HG02623 (cell line): ENCODE results near the gene HERPUD1.
"Not testable (repeated sequence)": the region's sequence is repeated elsewhere in the genome, so short reads cannot be mapped to it uniquely, and the experiment has no call there.

ENCODE experiments used
- ATAC-seq: cut with Tn5 transposase; IDR thresholded peaks from one replicate; pipeline ENCODE4 v1.9.1; 2021; ENCODE audit warnings: moderate library complexity; ENCODE audit not compliant: unreplicated experiment

The HERPUD1 gene

DNA sequence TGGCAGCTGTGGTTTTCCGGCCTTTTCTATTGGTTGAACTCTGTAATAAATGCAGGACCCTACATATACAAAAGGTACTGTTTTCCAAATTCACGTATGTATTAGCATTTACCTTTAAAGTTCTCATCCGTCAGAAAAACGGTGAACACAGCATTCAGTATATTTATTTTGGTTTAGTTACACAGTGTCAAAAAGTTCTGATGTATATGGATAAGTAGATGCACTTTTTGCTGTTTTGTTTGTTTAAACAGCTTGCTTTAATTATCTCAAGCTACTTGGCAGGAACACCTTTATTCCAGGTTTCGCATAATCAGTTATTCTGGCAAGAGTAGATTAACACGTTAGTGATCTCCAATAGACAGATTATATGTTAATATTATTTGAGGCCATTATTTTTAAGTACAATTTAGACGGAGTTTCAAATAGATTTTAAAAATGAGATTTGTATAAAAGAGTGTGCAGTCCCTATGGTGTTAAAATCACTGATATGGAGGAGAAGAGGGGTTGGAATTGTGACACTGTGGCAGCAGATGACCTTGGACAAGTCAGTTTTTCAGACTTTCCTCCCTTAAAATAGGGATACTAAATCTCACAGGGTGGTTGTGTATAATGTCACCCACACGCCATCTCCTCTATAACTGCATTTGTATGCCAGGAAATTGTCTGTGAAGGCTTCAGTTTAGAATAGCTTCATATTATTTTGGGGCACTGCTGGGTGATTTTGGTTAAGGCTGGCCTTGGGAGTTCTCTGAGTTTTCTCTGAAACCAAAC, 2.1 kb downstream of the HERPUD1 start:
- ATAC-seq = no peak

DNA sequence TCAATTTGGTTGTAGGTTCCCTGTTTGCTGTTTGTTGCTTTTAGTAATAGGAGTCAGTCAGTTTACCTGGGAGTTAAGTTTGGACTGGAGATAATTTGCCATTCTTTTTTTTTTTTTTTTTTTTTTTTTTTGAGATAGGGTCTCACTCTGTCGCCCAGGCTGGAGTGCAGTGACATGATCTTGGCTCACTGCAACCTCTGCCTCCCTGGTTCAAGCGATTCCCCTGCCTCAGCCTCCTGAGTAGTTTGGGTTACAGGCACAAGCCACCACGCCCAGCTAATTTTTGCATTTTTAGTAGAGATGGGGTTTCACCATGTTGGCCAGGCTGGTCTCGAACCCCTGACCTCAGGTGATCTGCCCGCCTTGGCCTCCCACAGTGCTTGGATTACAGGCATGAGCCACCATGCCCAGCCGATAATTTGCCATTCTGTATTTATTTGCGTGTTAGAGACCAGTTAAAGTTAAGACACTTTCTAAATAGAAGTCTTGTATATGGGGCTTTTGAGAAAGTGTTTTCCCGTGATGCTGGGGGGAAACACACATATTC, 2.7 kb downstream of the HERPUD1 start:
- not testable (repeated sequence) for ATAC-seq

DNA sequence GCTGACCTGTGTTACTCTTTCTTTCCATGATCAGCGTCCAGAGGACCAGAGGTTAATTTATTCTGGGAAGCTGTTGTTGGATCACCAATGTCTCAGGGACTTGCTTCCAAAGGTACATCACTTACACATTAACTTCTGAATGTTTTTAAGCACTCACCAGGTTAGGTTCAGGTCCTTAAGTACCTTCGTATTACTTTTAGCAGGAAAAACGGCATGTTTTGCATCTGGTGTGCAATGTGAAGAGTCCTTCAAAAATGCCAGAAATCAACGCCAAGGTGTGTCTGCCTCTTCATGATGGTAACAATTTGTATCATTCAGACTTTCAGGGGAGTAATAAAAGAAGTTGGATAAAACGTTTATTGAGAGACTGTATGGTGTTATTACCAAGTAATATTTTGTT, 3.3 kb downstream of the HERPUD1 start:
- ATAC-seq = no peak

DNA sequence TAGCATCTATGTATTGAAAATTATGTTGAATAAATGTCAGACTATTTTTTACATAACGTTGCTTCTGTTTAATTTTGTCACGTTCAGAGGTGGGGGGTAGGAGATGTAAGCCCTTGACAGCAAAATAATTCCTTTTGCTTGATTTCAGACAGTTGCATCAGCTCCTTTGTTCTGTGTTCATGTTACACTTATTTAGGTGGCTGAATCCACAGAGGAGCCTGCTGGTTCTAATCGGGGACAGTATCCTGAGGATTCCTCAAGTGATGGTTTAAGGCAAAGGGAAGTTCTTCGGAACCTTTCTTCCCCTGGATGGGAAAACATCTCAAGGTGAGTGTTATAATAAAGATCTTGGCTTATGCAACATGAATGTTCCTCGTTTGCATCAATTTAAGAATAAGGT, 4.5 kb downstream of the HERPUD1 start:
- no peak for ATAC-seq

DNA sequence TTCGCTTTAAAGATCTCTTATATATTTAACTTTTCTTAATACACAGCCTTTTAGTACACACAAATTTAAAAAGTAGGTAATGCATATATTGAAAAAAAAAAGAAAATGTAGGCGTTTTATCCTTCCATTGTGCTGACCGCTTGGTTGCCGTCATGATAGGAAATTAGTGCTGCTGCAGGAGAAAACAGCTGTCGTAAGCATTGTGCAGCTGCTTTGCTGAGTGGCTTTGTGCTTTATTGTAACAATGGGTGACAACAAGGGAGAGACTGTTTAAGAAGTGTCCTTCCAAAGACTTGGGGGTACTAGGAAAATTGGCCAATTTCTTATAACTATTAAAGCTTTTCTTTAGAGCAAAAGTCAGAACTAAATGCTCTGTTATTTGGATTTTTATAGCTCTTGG, 5.0 kb downstream of the HERPUD1 start:
- ATAC-seq = no peak

DNA sequence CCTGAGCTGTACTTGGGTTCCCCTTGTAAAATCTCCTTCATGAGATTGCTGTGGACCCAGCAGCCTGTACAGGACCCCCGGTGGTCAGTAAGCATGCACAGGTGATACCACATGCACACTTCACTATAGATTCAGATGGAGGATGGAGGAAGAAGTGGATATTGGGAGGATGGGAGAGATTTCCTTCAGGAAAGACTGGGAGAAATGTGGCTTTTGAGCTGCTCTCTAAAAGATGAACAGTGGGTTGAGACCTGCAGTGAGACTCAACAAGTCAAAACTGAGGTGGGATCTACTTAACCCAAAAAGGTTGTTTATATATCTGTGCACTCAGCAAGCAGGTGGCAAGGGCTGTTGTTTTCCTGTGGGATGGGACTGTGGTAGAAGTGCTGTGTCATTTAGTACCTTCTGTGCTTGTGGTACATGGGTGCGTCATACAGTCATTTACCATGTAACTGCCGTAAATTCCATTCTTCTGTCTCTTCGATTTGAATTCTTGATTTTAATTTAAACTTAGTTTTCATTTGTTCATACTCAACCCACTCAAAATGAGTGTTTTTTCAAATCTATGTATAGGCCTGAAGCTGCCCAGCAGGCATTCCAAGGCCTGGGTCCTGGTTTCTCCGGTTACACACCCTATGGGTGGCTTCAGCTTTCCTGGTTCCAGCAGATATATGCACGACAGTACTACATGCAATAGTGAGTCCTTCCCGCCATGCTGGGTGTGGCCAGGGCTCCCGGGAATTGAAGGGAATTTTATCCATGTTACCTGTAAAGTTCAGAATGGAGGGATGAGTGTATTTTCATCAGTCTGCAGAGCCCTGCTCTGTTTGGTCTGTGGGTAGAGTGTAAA, 6.9 kb downstream of the HERPUD1 start:
- no peak for ATAC-seq

DNA sequence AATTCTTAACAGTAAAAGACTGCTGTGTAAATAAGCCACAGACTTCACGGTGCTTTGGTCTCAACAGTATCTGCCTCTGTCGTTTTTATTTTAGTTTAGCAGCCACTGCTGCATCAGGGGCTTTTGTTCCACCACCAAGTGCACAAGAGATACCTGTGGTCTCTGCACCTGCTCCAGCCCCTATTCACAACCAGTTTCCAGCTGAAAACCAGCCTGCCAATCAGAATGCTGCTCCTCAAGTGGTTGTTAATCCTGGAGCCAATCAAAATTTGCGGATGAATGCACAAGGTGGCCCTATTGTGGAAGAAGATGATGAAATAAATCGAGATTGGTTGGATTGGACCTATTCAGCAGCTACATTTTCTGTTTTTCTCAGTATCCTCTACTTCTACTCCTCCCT, 7.9 kb downstream of the HERPUD1 start:
- ATAC-seq = no peak

DNA sequence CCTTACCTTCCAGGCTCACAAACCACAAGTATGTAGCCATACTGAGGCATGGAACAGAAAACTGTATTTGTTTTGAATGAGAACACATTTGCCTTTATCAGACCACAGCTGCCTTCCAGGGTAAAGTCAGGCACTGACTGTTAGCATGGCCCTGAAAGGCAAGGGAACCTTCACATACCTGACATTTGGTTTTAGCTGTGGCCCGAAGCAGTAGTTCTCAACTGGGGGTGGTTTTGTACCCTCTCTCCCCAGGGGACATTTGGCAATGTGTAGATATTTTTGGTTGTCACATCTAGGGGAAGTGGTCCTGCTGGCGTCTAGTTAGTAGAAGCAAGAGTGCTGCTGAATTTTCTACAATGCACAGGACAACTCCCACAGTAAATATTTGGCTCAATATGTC, 9.2 kb downstream of the HERPUD1 start:
- no peak for ATAC-seq

DNA sequence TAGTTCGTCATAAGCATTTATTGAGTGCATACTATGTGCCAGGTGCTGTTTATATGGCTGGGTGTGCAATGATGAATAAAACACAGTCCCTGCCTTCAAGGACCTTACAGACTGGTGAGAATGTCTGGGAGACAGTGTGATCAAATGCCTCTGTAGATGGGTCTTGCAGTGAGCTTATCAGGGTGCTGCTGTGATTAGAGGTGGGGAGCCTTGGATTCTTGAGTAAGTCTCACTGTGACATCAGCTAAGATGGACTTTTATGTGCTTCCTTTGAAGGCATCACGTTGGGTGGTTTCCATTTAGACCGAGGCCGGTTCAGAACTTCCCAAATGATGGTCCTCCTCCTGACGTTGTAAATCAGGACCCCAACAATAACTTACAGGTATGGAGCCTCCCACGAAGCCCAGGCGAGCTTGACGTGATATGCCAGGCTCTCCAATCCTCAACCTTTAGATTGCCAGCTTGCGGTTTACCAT, 10.0 kb downstream of the HERPUD1 start:
- no peak for ATAC-seq

DNA sequence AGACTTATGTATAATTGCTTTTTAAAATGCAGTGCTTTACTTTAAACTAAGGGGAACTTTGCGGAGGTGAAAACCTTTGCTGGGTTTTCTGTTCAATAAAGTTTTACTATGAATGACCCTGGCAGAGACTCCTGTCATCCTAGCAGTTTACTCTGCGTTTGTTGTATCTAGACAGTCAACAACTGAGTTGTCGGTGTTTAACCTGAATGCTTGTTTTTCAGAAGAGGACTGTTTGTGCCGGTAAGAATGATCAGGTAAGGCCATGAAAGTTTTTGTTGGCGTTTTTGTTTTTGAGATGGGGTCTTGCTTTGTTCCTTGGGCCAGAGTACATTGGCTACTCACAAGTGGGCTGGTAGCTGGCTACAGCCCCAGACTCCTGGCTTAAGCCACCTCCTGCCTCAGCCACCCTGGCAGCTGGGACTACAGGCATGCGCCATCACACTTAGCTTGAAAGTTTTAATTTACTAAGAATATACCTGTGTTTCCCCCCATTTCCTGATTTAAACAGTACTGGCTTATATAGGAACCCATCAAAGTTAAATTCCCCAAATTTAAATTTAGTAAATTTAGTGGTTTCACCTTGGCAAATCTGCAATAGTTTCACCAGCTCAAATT, 11.9 kb downstream of the HERPUD1 start:
- no peak for ATAC-seq

DNA sequence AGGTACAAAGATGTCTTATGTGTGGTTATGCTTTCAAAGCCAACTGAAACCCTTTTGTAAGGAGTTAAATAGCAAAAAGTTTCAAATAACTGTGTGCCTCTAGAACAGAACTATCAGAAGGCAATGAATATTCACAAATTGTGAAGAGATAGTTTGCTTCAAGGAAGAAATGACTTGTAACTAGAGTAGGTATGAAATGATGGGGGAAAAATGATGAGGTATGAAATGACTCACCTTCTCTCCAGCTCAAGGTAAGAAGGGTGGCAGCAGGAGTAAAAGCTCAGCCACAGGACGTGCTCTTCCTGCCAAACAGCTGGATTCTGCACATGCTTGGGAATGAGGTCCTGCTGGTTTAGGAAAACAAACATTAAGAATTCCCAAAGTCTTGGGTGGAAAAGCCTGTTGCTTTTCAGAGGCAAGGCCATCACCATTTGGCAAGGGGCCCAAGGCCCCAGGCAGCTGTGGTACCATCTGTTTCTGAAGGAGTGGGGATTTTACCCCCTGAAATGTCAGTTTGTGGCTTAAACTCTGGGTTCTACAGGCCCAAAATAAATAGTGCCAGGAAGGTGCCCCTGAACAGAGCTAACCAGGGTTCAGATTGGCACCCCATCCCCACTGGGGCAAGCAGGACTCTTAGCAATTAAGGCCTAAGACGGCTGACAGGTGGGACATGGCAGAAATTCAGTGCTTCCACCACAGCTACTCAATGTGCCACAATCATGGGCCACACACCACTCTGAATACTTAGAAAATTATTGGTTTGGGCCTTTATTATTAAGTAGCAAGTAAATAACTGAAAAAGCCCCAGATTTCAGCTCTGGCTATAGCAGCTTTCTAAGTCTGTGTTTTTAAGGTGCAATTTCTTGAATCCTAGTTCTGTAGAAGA, 13.3 kb downstream of the HERPUD1 start:
- ATAC-seq = no peak

DNA sequence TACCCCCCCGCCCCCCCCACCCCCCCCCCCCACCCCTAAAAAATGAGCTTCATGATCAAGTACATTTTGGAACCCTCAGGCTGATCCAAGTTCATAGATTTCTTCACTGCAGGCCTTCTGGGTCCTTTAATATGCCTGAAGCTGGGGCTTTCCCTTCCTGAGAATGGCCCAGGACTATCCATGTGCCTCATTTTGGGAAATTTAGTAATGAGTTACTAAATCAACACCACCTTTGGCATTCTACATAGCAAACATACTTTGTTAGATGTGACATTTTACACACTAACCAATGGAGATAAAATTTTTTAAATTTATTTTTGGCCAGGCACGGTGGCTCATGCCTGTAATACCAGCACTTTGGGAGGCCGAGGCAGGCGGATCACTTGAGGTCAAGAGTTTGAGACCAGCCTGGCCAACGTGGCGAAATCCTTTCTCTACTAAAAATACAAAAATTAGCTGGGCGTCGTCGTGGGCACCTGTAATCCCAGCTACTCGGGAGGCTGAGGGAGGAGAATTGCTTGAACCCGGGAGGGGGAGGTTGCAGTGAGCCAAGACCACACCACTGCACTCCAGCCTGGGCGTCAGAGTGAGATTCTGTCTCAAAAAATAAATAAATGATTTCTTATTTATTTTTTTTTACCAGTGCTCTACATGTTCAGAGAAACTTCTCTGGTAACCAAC, 14.0 kb downstream of the HERPUD1 start:
- ATAC-seq = no peak

DNA sequence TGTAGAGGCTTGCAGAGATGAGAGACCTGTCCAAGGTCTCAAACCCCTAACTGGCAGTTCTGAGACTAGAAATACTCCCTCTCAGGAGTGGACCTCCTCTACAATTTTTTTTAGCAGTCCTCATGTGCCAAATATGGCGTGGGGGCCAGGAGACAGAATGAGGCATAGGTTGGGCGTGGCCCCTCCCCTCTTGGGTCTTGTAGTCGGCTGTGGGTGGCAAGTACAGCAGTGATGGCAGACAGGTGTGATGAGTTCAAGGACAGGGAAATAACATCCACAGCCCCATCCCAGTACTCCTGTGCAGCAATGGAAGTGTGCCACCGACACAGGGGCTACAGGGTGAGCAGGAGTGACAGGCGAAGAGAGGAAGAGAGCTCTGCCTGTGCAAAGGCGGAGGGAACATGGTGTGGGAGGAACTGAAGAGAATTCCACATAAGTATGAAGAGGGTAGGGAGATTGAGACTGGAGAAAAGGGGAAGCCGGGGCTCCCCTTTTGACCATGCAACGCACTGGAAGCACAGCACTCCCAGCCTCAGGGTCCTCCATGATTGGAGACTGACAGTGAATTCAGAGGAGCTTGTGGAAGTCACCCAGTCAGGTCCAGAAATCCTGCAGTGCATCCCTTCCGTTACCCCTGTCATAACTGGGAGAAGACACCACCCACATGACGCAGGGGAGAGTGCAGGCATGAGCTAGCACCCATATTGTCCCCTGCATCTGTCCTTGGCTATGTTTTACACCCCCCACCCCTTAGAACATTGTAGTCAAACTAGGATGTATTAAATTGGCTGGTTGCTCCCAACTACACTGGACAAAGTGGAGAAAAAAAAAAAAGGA, 15.0 kb downstream of the HERPUD1 start:
- no peak for ATAC-seq

DNA sequence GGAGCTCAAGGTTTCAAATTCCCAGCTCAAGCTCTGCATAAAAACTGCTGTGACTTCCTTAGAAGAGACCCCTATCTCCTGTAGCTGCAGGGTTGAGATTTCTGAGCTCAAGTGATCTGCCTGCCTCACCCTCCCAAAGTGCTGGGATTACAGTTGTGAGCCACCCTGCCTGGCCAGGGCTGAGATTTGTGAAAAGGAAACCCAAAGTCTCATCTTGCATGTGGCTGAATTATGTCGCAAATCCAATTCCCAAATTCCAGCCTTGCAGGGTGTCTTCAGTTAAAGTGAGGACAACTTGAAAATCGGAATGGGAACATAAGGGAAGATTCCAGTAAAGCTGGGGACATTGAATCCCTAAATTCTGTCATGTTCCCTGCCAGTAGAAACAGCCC, 15.7 kb downstream of the HERPUD1 start:
- ATAC-seq = no peak

DNA sequence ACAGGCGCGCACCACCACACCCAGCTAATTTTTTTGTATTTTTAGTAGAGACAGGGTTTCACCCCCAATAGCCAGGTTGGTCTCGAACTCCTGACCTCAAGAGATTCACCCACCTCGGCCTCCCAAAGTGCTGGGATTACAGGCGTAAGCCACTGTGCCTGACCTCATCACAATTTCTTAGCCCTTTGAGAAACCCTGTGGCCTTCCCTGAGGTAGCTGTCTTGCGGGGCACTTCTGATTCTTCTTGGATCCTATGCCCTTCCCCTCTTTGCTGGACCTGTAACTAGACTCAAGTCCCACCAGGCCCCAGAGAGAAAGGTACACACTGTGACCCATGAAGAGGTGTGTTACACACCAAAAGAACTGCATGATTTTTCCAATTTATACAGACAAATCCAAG, 16.3 kb downstream of the HERPUD1 start:
- no peak for ATAC-seq

DNA sequence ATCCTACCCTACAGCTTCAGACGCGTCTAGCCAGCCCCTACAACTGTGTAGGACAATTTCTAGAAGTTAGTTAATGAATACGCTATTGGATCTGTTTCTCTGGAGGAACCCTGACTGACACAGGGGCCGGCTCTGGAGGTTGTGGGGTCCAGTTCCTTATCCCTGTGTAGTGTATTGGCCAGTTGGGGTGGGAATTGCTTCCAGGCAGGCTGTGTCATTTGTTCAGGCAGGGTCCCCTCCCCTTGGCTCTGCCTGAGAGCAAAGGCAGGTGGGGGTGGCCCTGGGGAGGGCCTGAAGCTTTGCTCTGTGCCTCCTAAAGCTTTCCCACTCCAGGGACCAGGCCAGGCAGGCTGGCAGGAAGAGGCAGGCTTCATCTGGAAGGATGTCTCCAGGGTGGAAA, 18.1 kb downstream of the HERPUD1 start:
- no peak for ATAC-seq

DNA sequence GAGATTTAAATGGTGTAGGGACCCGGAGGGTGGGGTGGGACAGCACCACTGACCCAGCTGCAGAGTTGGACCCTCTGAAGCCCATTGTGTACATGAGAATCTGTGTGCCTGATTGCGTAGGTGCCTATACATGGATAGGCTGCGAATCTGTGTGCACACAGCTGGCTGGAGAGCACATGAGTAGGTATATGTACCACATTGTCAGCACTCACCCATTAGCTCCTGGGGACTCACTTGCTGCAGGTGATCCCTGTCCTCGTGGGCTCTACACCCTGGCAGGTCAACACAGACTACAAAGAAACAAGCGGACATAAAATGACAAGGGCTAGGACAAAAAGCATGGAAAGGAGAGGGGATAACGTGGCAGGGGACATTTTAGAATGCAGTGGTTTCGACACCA, 18.5 kb downstream of the HERPUD1 start:
- ATAC-seq = no peak

DNA sequence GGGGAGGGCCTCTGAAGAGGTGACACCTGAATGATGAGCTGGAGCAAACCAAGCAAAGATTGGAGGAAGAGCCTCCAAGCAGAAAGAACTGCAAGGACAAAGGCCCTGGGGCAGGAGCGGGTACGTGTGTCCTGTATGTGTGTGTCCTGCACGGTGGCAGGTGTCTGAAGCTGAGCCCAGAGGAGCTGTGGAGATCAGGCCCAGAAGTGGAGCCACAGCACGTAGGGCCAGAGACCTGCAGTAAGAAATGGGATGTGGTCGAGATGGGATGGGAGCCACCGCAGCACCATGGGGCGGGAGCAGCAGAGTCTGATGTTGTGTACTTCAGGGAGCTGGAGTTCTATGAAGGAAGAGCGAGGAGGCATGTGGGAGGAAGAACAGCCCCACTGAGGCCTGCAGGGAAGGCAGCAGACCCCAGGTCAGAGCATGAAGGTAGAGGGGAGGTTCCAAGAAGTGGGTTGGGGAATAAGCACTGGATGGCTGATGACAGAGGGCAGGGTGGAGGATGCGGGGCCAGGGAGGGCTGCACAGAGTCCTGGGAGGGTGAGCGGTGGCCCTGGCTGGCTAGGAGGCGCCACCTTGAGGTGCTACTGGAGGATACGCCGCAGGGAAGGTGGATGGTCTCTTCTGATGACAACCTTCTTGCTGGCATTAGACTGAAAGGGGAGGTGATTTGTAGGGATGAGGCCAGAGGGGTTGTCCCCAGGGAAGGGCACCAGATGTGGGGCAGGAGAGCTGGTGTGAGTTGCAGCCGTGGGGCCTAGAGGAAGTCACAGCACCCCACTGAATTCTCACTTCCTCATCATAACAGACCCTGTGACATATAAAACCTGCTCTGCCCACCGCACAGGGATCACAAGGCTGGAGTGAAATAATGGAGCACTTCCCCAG, 19.2 kb downstream of the HERPUD1 start:
- ATAC-seq = peak; percentile 44
